A204.1 (cell line): ENCODE measurements around the gene NOS1AP.

Experiments
- FAIRE-seq: peaks from 2 replicates; lab custom pipeline; 2012; peaks lifted over from hg19 to GRCh38; lab: Jason Lieb, UNC

Gene NOS1AP

GRCh38 chr1:162220009-162220539 is 150.6 kb downstream of the NOS1AP start:
- FAIRE-seq, result no peak

- FAIRE-seq, result no peak
Measured at GRCh38 chr1:162222014-162222413, 152.5 kb downstream of the NOS1AP start.

GRCh38 chr1:162222730-162223129 is 153.2 kb downstream of the NOS1AP start:
- no peak for FAIRE-seq

GRCh38 chr1:162223488-162223887 is 154.0 kb downstream of the NOS1AP start:
- FAIRE-seq, result no peak

DNA sequence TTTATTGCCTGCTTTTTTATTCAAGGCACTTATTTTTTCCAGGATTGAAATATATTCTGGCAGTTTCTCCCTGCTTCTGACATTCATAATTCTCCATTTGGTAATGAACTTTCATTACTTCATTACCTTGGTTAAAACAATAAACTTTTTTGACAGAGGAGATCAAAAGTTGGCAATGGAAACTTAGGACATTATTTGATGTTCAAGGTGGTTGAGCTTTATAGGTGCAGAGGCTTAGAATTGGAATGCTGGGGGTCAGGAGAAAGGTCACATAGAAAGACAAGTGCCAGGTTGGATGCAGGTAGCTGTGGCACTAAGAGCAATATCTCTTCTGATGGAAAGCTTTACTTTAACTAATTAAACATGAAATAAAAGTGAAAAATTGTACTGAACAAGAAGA is 154.8 kb downstream of the NOS1AP start:
- no peak for FAIRE-seq

DNA sequence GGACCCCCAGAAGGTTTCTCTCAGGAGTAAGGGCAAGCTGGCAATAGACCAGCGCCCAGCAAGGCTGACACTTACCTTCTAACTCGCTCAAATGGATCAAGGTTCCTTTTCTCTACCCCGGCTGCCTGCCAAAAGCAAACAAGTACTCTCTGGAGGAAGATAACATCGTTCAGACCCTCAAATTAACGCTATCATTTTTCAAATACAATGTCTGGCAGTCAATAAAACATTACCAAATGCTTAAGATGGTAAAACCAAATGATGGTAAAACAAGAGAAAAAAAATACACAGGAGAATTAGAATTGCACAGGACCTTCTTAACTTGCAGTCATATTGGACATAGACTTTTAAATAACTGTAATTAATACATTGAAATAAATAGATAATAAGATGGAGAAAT is 159.1 kb downstream of the NOS1AP start:
- no peak for FAIRE-seq

DNA sequence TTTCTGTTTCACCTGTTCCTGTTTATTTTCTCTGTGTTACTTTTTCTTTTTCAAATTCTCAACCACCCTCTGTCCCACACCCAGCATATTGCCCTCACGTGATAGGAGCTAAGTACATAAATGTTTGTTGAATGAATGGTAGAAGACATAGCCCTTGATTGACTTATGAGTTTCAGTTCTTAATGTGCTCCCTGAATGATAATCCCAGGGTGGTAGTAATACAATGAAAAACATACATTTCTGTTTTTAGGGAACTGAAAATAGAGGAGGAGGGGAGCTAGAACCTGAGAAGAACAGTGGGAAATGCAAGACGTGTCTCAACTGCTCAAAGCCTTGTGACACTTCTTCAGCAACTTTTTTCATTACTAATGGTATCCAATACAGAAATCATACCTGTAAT is 160.1 kb downstream of the NOS1AP start:
- no peak for FAIRE-seq

DNA sequence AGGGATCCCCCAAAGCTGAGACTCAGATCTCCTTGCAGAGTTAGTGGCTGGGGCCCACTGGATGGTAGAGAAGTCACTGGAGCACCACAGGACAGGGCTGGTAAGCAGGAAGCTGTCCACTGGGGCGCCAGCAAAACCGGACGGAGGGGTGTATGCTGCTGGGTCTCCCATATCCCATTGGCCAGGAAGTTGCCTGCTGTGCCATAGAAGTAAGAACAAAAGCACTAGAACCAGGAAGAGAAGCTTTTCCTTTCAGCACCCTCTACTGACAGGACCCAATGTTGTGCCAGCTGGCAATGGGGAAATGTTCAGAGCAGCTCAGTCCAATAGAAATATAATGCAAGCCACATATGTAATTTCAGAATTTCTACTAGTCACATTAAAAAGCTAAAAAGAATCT is 160.6 kb downstream of the NOS1AP start:
- FAIRE-seq, result no peak

DNA sequence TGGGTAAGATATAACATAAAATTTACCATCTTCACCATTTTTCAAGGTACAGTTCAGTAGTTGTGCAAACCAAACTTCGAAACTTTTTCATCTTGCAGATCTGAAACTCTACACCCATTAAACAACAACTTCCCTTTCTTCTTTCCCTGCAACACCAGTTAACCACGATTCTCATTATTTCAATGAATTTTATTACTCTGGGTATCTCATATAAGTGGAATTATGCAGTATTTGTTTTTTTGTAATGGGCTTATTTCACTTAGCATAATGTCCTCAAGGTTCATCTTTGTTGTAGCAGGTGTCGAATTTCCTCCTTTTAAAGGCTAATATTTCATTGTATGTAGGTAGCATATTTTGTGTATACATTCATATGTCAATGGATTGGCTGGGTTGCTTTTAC is 161.0 kb downstream of the NOS1AP start:
- FAIRE-seq, result no peak

DNA sequence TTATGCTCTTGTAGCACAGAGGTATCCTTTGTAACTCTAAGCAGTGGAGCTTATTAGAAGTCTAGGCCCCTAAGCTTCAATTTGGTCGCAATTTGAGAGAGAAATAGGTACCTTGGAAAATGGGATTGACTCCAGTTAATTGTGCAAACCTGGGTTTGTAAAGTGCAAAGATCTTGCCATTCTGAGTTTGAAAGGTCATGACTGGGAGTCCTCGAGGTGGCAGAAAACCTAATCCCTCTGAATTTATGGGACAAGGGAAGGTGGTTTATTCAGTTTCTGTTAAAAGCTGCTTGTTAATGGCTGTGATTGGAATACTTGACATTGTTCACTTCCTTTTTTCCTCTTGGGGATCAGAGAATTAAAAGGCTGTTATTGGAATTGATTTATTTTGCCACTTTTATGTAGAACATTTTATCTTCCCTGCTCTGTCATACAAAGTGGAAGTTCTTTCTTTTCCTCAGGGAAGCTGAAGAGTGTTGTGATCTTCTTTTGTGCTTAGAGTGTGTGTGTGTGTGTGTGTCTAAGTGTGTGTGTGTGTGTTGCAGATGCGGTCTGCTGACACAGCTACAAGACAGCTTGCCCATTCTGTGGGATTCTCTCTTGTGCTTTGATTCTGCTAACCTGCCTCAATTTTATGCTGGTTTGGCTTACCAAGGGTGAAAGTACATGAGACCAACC is 162.7 kb downstream of the NOS1AP start:
- no peak for FAIRE-seq

DNA sequence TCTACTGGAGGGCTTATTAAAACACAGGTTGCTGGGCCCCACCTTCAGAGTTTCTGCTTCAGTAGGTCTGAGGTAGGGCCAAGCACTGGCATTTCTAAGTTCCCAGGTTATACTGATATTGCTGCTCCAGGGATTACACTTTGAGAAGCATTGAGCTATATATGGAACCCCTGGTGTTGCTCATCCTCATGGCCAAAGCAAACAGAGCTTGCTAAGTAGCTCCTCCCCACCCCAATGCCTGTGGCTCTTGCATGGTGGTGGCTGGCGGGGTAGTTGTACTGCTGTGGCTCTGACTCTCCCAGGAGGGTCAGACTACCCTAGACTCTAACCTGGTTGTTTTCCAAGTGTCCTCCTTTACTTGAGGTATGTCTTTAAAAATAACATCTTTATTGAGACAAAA is 163.6 kb downstream of the NOS1AP start:
- FAIRE-seq, result no peak

GRCh38 chr1:162233937-162234336 is 164.4 kb downstream of the NOS1AP start:
- no peak for FAIRE-seq

GRCh38 chr1:162234571-162234970 is 165.1 kb downstream of the NOS1AP start:
- no peak for FAIRE-seq

GRCh38 chr1:162235241-162235800 is 165.8 kb downstream of the NOS1AP start:
- FAIRE-seq, result no peak

- FAIRE-seq, result no peak
Measured at GRCh38 chr1:162236201-162236600, 166.7 kb downstream of the NOS1AP start.

GRCh38 chr1:162236618-162237017 is 167.1 kb downstream of the NOS1AP start:
- FAIRE-seq, result no peak

DNA sequence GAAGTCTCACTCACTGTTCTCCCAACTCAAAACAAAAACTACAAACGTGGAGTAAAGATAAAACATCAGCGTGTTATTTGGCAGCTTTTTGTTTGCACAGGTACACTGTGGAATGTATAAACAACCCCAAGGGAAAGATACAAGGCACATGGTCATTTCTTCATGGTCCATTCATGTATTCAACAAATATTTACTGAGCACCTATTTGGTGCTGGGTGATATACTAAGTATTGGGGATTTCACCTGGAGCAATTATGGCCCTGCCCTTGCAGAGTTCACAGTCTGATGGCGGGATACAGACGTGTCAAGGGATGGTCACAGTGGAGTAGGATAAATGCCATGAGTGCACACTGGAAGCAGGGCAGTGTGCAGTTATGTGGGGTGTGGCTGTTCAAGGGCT is 171.1 kb downstream of the NOS1AP start:
- FAIRE-seq, result no peak

GRCh38 chr1:162242804-162243203 is 173.3 kb downstream of the NOS1AP start:
- no peak for FAIRE-seq

DNA sequence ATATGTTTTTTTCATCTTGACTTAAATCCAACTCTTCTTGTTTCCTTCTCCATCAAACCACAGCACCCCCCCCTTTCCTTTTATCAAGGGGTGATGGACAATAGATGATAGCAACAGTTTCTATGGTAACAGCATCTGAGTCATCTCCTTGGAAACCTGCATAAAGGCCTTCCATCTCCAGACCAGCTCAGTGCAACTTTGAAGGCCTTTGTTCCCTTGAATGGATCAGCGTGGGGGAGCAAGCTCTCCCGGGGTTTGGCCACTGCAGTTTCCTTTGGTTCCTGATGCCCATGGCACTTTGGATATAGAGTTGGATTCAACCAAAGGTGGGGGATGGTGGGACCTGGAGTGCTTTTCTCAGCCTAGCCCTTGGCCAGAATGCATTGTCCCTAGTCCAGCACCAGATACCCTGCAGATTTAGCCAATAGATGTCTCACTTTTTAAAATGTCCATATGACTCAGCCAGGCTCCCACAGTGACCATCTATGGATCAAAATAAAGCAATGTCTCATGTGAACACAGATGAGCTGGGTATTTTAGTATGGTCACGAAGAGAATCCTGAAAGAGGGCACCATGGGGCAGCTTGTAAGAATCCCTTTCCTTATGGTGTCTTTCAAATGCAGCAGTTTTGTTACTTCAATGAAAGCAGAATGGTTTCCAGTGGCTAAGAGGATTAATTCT is 179.5 kb downstream of the NOS1AP start:
- no peak for FAIRE-seq

DNA sequence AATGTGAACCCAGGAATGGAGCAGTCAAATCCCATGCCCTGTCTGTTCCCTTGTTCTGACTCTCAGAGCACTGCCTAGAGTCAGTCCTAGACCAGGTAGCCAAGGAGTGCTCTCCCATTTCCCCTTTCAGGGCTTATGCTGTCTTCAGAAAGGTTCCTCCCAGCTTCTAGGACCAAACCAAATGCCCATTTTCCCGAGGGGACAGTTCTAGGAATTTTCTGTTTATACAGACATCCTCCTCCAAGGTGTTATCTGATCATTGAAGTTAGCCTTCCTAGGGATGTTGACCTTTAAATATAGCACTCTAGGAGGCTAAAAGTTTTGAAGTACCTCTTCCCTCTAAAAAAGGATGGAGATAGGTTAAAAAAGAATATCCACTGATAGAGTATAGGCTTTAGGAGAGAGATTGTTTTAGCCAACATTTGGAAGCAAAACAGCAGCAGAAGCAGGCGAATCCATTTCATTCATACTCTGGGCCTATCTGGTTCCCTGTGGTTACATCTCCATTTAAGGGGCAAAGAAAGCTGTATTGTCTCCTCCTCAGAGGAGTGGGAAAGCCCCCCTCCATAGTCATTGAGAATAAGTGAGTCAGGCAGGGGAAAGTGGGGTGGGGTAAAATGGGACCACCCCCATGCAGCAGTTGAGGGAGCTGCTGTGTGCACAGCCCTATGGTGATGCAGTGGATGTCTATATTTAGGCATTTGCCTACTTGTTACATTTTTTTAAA is 180.7 kb downstream of the NOS1AP start:
- FAIRE-seq, result no peak

DNA sequence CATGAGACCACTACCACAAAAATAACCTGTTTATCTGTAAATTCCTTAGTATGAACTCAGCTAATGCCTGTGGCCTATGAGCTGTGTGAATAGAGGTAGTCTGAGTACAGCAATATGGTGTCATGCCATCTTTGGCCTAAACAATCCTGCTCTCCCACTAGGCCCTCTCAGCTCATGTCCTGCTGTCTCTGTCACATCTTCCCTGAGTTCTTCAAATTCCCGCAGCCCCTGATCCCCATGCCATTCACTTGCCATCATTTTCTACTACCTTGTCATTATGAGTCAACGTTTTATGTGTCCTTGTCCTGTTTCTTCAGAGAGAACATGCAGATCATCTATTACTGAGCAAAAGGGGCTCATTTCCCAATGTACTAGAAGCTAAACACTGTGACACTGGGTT is 181.6 kb downstream of the NOS1AP start:
- no peak for FAIRE-seq

DNA sequence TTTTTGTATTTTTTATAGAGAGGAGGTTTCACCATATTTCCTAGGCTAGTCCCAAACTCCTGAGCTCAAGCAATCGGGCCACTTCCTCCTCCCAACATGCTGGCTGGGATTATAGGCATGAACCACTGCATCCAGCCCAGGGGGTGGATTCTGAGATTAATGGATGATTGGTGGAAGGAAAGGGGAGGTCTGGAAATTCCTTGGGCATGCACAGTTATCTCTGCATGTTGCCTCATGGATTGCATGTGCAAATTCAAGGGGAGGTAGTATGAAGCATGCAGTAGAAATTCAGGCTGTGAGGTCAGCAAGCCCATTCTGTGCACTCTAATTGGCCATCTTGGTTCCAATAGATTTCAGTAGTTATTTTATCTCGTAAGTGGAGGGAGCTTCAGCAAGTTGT is 182.7 kb downstream of the NOS1AP start:
- FAIRE-seq, result no peak

DNA sequence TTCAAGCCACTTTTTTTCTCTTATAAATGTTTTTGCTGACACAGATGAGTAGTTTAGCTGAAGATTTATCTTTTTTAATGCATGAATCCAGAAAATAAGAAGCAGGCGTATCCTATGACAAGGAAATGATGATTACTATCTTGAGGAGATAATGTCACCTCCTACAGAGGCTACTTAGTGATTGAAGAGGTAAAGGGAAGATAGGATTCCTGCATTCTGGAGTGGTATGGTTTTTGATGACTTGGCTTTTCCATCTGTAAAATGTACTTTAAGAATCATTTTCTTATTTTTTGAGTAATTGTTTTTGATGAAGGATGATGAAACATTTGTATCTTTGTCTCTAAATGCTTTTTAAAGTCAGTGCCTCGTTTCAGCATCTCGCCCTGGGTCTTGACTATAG is 184.3 kb downstream of the NOS1AP start:
- FAIRE-seq, result no peak
